GM10847 (cell line): Measurements from ENCODE around the gene MAML2.

Source experiments
- POLR2A ChIP-seq: IDR thresholded peaks from 2 replicates; pipeline ENCODE4 v1.6.1; 2011; ENCODE audit not compliant: insufficient read length; ENCODE audit errors: extremely low read depth

MAML2 gene

DNA sequence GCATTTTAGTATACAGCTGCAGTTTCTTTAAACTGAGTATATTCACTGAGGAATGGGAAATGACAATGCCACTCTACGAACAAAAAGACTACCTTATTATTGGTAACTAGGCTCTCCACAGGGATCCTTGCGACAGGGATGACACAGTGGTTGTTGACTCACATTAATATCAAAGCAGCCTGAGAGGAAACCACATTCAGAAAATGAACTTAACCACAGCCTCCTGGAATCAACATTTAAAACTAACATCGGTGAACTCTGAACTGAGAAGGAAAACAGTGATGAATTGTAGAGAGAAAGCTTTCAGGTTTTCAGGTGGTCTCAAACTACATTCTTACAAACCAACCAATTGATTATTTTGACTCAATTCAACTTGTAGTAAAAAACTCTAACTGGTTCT is 328.8 kb downstream of the MAML2 start:
- TF ChIP-seq POLR2A, result no peak

DNA sequence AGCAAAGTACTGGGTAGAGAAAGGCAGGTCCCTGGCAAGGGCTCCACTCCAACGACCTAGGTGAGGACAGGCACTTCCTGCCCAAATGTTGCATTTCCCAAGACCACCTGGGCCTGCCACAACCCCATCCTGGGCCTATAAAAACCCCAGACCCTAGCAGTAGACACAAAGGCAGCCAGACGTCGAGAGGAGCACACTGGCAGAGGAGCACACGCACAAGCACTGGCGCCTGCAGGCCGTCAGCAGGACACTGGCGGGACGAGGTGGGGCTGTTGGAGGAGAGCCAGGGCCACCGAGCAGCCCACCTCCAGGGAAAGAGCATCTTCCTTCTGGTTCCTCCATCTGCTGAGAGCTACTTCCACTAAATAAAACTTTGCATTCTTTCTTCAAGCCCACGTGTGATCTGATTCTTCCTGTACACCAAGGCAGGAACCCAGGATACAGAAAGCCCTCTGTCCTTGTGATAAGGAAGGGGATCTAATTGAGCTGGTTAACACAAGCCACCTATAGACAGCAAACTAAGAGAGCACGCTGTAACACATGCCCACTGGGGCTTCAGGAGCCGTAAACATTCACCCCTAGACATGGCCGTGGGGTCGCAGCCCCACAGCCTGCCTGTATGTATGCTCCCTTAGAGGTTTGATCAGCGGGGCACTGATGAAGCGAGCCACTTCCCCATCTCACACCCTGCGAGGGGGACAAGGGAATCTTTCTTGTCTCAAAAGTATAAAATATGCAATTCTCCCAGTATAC is 329.4 kb downstream of the MAML2 start:
- TF ChIP-seq POLR2A, result no peak

DNA sequence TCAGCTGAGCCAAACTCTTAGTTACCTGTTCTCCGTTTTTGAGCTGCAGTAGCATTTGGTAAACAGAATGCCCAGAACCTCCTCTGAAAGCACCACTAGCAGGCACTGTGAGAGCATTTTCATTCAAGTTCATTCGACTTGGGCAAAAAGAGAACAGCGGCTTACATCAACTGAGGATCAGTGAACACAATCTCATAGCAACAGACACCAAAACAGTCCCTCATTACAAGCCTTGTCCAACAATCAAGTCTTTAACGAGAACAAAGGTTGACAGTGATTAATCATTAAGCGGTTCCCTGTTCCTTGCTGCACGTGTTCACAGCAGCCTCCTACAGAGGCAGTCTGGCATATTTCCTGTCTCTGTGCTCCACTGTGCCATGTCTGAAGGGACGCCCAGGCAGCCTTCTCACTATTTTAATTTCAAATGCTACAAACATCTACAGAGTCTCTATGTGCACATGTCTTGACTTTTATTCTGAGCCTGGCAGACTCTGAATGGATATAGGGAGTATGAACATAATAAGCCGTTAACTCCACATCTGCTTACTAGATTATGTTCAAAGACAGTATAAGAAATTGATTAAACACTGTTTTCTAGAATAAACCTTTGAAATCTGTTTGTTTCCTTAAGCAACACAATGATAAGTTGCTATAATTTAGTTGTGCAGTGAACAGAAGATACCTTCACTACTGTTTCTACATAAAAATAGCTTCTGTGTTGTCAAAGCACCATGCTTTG is 330.7 kb downstream of the MAML2 start:
- TF ChIP-seq POLR2A, result no peak

DNA sequence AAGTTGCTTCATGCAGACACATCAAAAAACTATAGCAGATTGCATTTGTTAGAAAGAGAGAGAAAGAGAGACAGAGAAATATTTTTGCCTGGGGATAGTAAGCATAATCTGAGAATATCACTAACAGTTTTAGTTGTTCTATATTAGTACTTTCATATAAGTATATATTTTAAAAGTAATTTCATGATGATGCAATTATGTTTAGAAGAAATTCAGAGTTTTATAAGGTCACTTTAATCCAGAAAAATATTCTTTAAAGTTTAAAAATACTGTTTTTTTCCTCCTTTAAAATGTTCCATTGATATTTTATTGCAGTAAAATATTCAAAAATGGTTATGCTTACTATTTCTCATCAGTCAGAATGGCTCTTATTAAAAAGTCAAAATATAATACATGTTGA is 332.3 kb downstream of the MAML2 start:
- no peak for TF ChIP-seq POLR2A

DNA sequence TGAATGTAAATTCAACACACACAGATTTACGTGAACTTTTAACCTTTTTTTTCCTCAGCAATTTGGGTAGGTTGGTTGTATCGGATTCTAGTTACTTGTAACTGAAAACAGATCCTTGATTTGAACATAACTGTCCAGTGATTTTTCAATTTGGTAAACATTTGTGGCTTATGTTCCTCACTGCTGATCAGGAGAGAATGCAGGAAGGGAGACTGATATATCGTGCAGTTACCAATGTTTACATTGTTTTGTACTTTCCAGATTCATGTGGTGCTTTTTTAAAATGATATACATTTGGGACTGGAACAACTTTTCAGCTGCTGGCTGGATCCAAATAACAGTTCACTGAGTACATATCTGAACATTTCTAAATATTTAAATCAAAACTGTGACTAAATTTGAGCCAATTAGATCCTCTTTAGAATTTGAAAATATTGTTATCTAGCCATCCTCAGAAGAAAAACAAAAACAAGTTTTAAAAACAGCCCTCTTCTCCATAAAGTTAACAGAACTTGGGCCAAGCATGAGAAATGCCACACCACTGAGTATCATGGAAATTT is 334.8 kb downstream of the MAML2 start:
- no peak for TF ChIP-seq POLR2A

DNA sequence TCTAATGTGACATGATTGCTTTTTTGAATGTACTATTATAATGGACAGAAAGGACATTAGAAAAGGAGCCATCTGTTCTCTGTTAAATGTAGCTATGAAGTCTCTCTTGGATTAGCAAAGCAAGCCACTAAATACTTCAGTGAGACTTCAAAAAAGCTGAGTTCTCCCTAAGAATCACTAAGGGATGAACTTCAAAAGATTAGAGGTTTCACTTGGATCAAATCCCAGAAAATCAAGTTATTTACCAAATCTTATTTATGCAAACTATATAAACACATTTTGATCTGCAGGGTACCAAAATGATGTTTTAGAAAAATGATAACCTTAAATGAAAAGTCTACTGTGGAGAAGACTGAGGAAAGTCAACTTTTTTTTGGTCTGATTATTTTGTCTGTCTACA is 337.0 kb downstream of the MAML2 start:
- no peak for TF ChIP-seq POLR2A

DNA sequence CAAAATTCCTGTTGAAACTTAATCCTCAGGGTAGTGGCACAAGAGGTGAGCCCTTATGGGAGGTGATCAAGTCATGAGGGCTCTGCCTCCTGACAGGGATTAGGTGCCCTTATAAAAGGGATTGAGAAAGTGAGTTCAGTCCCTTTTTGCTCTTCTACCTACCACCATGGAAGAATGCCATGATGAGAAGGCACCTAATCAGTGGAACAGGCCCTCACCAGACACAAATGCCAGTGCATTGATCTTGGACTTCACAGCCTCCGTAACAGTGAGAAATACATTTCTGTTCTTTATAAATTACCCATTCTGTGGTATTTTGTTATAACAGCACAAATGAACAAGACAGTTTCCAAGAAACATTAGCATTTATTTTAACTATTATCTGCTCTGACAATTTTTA is 338.1 kb downstream of the MAML2 start:
- no peak for TF ChIP-seq POLR2A

DNA sequence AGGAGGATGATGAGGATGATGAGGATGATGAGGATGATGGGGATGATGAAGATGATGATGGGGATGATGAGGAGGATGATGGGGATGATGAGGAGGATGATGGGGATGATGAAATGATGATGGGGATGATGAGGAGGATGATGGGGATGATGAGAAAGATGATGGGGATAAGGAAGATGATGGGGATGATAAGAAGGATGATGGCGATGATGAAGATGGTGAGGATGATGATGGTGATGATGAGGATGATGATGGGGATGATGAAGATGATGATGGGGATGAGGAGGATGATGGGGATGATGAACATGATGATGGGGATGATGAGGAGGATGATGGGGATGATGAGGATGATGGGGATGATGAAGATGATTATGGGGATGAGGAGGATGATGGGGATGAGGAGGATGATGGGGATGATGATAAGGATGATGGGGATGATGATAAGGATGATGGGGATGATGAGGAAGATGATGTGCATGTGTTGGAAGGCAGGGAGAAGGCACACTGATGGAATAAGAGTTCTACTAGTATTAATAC is 340.2 kb downstream of the MAML2 start:
- no peak for TF ChIP-seq POLR2A

DNA sequence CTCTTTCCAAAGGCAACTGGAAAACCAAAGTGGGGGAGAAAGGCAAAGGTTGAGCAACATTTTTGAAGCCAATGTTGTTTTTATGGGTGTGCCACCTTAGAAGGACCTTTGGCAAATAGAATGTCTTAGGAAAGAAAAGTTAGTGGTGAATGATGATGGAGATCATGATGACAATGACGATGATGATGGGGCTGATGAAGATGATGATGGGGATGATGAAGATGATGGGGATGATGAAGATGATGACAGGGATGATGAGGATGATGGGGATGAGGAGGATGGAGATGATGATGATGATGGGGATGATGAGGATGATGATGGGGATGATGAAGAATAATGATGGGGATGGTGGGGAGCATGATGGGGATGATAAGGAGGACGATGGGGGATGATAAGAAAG is 340.7 kb downstream of the MAML2 start:
- TF ChIP-seq POLR2A, result no peak

DNA sequence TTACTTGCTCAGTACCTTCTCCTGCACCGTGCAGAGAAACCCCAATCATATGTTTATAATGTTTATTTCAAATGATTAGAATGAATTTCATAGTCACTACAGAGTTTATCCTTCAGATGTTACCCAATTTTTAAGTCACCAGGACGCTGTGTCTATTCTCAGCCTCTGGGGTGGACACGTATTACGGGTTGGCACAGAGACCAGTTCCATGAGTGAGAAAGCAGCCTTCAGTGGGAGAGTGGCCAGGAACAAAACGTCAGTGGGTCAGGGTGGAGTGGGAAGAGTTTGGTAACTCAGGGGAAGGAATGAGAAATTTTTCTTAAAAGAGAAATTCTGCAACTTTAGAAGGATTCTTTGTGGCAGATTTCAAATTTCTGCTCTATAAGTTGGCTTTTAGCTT is 342.0 kb downstream of the MAML2 start:
- TF ChIP-seq POLR2A, result no peak

DNA sequence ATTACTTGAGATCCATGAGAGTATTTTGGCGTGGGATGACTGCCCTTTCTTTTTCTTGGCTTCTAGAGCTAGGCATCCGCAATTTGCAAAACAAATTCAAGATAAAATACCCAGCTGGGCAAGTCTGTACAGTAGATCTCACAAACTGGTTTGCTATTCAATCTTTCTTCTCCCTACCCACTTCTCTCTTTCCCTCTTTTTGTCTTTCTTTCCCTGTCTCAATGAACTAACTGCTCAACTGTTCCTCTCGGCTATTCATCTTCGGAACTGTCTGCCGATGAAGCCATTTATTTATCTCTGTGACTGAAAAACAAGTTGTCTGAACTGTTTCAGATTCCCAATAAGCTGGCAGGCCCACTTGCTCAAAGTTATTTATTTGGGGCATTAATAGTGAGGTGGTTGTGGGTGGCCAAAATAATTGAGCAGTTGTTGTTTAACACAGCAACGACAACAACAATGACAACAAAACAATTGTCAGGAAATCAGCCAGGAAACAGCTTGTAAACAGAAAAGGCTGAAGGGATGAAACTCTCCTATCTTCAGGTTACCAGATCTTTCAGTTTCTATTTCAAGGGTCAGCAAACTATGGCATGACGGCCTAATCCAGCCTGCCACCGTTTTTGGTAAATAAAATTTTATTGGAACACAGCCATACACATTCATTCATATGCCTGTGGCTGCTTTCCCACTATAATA is 343.1 kb downstream of the MAML2 start:
- TF ChIP-seq POLR2A, result no peak

DNA sequence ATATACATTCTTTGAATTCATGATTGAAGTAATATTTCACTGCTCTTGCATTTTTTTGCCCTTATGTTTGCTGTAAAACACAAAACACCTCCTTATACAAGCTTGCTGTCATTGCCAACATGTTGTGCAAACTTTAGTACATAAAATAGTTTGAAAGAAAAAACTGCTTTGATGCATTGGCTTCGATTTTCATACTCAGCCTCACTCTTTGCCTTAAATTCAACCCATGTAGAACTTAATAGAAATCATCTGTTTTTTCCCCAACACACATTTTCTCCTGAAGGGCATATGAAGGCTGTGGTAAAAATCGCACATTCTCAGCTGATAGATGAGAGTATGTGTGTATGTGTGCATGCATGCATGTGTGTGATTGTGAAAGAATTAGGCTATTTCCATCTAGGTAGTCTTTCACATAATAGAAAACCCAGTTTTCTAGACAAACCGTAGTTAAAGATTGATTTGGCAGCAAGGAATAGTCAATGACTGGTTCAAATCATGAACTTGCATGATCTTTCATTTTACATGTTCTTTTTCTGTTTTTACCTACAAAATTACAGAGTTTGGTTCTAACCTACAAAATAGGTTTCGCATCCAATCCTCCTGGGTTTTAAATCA is 346.3 kb downstream of the MAML2 start:
- no peak for TF ChIP-seq POLR2A

DNA sequence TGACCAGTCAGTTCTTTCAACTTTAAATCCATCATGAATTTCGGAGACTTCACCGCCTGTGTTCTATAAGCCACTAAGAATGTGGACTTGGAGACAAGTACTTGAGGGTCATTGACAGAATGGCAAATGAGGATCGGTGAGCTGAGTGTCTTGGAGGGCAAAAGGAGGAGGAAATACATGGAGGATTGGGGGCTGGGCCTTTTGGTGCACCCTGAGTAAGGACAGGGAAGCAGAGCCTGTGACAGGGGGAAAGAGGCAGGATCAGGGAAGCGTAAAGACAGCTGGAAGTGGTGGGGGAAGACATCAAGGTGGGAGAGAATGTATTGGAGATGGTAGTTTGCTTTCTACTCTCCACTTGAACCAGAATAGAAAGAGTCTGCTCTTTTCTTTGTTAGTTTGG is 348.7 kb downstream of the MAML2 start:
- no peak for TF ChIP-seq POLR2A

DNA sequence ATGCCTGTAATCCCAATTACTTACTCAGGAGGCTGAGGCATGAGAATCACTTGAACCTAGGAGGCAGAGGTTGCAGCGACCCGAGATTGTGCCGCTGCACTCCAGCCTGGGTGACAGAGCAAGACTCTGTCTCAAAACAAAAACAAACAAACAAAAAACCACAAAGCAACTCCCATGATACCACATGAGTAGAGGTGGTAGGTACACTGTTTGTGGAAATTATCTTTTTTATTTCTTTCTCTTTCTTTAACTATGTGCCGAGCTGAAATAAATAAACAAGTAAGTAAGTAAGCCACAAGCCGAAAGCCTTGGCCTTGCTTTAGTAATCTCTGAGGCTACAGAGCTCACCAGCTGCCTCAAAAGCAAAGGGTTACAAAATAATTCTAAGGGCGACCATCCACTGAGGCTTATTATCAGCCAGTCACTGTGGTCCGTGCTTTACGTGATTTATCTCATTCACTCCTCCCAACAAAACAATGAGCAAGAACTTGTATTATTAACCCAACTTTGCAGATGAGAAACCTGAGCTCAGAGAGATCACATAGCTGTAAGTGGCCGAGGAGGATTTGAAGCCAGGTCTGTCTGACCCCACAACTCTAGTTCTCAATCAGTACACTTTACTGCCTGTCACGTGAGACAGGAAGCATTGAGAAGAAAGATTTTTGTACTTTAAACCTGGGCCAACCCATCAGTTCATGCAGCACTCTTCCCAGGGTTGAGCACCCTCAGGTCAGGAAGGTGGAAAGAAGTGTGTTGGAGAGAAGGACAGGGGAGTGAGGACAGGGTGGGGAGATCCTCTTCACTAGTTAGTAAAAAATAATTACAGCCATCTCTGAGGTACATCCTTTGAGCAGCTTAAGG is 349.3 kb downstream of the MAML2 start:
- TF ChIP-seq POLR2A, result no peak
